WTC11 (cell line): ENCODE data around the gene MTSS2. TPM values are rescaled to one million over a fixed set of nuclear protein-coding genes. Genes with fewer than 3 reads are reported as not detected.

ENCODE experiments used
- ATAC-seq: fragments of 200-7000 bp; cut with Tn5 transposase; 2 replicates; pipeline ENCODE4 v1.10.0; 2021; ENCODE audit warnings: mild to moderate bottlenecking, moderate library complexity
- CTCF ChIA-PET: fragments of 300-600 bp; sonication (Branson Sonifier 250); formaldehyde crosslinking; loops from one replicate; lab custom pipeline; 2021; ENCODE audit warnings: antibody characterized with exemption; lab: Charles Lee
- POLR2A ChIA-PET: fragments of 350-600 bp; sonication (Branson Sonifier 250); formaldehyde crosslinking; loops from one replicate; lab custom pipeline; 2021; ENCODE audit warnings: antibody characterized with exemption; lab: Charles Lee
- DNase-seq: peaks from one replicate; pipeline ENCODE4 v3.0.0; 2021; ENCODE audit warnings: low spot score
- H3K27ac Mint-ChIP-seq: 2 replicates; pipeline ENCODE4 v1.8.0; 2021; ENCODE audit warnings: mixed read lengths
- H3K27me3 Mint-ChIP-seq: 2 replicates; pipeline ENCODE4 v1.8.0; 2021; ENCODE audit warnings: low read depth, mild to moderate bottlenecking, moderate library complexity, mixed read lengths
- H3K36me3 Mint-ChIP-seq: 2 replicates; pipeline ENCODE4 v1.8.0; 2021; ENCODE audit warnings: mixed read lengths
- H3K4me1 Mint-ChIP-seq: 2 replicates; pipeline ENCODE4 v1.8.0; 2022; ENCODE audit warnings: mixed read lengths
- H3K4me3 Mint-ChIP-seq: 2 replicates; pipeline ENCODE4 v1.8.0; 2021; ENCODE audit warnings: mild to moderate bottlenecking, moderate library complexity, mixed read lengths
- H3K9me3 Mint-ChIP-seq: 2 replicates; pipeline ENCODE4 v1.8.0; 2021; ENCODE audit warnings: mixed read lengths
- GTF2I ChIP-seq: fragments of 250-450 bp; sonication (Bioruptor Pico); conservative IDR thresholded peaks from 2 replicates; pipeline ENCODE4 v1.4.0; 2021; ENCODE audit warnings: mild to moderate bottlenecking
- NR2C2 ChIP-seq: sonication (generic); formaldehyde crosslinking; IDR thresholded peaks from 2 replicates; pipeline ENCODE4 v1.8.0; 2022; ENCODE audit warnings: mild to moderate bottlenecking, missing genetic modification reagents
- RELA ChIP-seq: sonication (generic); formaldehyde crosslinking; IDR thresholded peaks from 2 replicates; pipeline ENCODE4 v1.8.1; 2022; ENCODE audit warnings: missing genetic modification reagents, mild to moderate bottlenecking, borderline replicate concordance
- TCF7 ChIP-seq: sonication (generic); formaldehyde crosslinking; IDR thresholded peaks from 2 replicates; pipeline ENCODE4 v1.8.0; 2022; ENCODE audit warnings: mild to moderate bottlenecking, low read depth, missing genetic modification reagents, moderate library complexity
- ZNF263 ChIP-seq: sonication (generic); formaldehyde crosslinking; IDR thresholded peaks from 2 replicates; pipeline ENCODE4 v1.8.1; 2022; ENCODE audit warnings: low read depth, mild to moderate bottlenecking, moderate library complexity, missing genetic modification reagents
- ZNF416 ChIP-seq: fragments of 250-450 bp; sonication (Bioruptor Pico); IDR thresholded peaks from 2 replicates; pipeline ENCODE4 v1.9.0; 2021; ENCODE audit warnings: mild to moderate bottlenecking, inconsistent platforms
- total RNA-seq: library from RNA; stranded (reverse); gene quantifications from 3 replicates; pipeline ENCODE4 v1.2.3, GENCODE V29; 2021
- TF ChIP-seq, protein P1 (sequence below): sonication (generic); formaldehyde crosslinking; IDR thresholded peaks from 2 replicates; pipeline ENCODE4 v1.8.1; 2023; ENCODE audit warnings: mild to moderate bottlenecking, missing genetic modification reagents
- TF ChIP-seq, protein P2 (sequence below): sonication (generic); formaldehyde crosslinking; IDR thresholded peaks from 2 replicates; pipeline ENCODE4 v1.8.0; 2022; ENCODE audit warnings: mild to moderate bottlenecking, missing genetic modification reagents
- TF ChIP-seq, protein P3 (sequence below): sonication (generic); formaldehyde crosslinking; IDR thresholded peaks from 2 replicates; pipeline ENCODE4 v1.8.1; 2022; ENCODE audit warnings: low read depth, mild to moderate bottlenecking, moderate library complexity, missing genetic modification reagents, borderline replicate concordance
- TF ChIP-seq, protein P4 (sequence below): fragments of 250-450 bp; sonication (Bioruptor Pico); IDR thresholded peaks from 2 replicates; pipeline ENCODE4 v2.1.2; 2022; ENCODE audit warnings: mild to moderate bottlenecking, moderate library complexity
- TF ChIP-seq, protein P5 (sequence below): sonication (generic); formaldehyde crosslinking; IDR thresholded peaks from 2 replicates; pipeline ENCODE4 v1.8.1; 2022; ENCODE audit warnings: mild to moderate bottlenecking, missing genetic modification reagents, moderate library complexity, borderline replicate concordance
- TF ChIP-seq, protein P6 (sequence below): fragments of 250-450 bp; sonication (Bioruptor Pico); IDR thresholded peaks from 2 replicates; pipeline ENCODE4 v1.9.0; 2021; ENCODE audit warnings: mild to moderate bottlenecking
- TF ChIP-seq, protein P7 (sequence below): sonication (generic); formaldehyde crosslinking; IDR thresholded peaks from 2 replicates; pipeline ENCODE4 v1.8.1; 2023; ENCODE audit warnings: mild to moderate bottlenecking, missing genetic modification reagents, moderate library complexity
- TF ChIP-seq, protein P8 (sequence below): fragments of 250-450 bp; sonication (Bioruptor Pico); conservative IDR thresholded peaks from 2 replicates; pipeline ENCODE4 v1.9.0; 2021; ENCODE audit warnings: mild to moderate bottlenecking

Gene MTSS2
- total RNA-seq, 1 experiment from 2014 or later = 28.3 TPM

DNA sequence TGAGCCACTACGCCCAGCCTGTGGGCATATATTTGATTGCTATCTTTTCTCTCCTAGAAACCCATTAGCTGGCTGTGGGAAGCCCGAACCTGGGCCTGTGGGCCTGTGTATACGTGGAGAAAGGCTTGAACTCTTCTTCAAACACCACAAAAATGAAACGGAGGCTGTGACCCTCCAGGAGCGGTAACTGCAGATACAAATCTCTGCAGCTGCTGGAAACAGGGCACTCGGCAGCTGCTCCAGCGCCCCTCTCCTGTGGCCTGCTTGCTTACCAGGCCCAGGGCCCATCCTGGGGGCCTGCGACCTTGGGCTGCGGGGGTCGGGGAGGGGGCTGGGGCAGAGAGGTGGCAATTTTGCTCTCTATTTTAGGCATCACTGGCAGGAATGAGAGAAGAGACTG lies 28.0 kb upstream of the MTSS2 start (continued):
- TF ChIP-seq ZNF263 (CRISPR knock-in tag) = no peak
- TF ChIP-seq, all 79 proteins: peak for 0

DNA sequence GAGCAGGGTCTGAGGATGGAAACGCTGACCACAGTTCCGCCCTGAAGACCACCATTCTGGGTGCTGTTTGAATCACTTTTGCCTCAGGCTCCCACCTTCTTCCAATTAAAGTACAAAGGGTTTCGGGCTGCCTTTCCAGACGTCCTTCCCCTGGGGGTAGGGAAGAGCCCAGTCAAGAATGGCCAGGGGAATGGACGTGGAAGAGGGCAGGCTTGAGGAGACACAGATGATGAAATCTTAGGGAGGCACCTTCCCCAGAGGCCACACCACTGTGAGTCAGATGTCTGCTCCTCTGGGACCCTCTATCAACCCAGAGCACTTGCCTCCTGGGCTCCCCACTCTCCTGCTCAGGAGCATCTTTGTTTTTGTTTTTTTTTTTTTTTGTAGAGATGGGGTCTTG lies 27.5 kb upstream of the MTSS2 start:
- TF ChIP-seq GTF2I (CRISPR knock-in tag) = no peak
- TF ChIP-seq, protein P1, sequence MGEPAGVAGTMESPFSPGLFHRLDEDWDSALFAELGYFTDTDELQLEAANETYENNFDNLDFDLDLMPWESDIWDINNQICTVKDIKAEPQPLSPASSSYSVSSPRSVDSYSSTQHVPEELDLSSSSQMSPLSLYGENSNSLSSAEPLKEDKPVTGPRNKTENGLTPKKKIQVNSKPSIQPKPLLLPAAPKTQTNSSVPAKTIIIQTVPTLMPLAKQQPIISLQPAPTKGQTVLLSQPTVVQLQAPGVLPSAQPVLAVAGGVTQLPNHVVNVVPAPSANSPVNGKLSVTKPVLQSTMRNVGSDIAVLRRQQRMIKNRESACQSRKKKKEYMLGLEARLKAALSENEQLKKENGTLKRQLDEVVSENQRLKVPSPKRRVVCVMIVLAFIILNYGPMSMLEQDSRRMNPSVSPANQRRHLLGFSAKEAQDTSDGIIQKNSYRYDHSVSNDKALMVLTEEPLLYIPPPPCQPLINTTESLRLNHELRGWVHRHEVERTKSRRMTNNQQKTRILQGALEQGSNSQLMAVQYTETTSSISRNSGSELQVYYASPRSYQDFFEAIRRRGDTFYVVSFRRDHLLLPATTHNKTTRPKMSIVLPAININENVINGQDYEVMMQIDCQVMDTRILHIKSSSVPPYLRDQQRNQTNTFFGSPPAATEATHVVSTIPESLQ (CRISPR knock-in tag) = no peak
- TF ChIP-seq, protein P2, sequence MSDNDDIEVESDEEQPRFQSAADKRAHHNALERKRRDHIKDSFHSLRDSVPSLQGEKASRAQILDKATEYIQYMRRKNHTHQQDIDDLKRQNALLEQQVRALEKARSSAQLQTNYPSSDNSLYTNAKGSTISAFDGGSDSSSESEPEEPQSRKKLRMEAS (CRISPR knock-in tag) = no peak
- TF ChIP-seq, protein P3, sequence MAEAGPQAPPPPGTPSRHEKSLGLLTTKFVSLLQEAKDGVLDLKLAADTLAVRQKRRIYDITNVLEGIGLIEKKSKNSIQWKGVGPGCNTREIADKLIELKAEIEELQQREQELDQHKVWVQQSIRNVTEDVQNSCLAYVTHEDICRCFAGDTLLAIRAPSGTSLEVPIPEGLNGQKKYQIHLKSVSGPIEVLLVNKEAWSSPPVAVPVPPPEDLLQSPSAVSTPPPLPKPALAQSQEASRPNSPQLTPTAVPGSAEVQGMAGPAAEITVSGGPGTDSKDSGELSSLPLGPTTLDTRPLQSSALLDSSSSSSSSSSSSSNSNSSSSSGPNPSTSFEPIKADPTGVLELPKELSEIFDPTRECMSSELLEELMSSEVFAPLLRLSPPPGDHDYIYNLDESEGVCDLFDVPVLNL (CRISPR knock-in tag) = no peak
- TF ChIP-seq, protein P4, sequence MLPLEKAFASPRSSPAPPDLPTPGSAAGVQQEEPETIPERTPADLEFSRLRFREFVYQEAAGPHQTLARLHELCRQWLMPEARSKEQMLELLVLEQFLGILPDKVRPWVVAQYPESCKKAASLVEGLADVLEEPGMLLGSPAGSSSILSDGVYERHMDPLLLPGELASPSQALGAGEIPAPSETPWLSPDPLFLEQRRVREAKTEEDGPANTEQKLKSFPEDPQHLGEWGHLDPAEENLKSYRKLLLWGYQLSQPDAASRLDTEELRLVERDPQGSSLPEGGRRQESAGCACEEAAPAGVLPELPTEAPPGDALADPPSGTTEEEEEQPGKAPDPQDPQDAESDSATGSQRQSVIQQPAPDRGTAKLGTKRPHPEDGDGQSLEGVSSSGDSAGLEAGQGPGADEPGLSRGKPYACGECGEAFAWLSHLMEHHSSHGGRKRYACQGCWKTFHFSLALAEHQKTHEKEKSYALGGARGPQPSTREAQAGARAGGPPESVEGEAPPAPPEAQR (CRISPR knock-in tag) = no peak
- TF ChIP-seq, protein P5, sequence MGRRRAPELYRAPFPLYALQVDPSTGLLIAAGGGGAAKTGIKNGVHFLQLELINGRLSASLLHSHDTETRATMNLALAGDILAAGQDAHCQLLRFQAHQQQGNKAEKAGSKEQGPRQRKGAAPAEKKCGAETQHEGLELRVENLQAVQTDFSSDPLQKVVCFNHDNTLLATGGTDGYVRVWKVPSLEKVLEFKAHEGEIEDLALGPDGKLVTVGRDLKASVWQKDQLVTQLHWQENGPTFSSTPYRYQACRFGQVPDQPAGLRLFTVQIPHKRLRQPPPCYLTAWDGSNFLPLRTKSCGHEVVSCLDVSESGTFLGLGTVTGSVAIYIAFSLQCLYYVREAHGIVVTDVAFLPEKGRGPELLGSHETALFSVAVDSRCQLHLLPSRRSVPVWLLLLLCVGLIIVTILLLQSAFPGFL = no peak
- TF ChIP-seq NR2C2 (CRISPR knock-in tag) = no peak
- TF ChIP-seq RELA (CRISPR knock-in tag) = no peak
- TF ChIP-seq, protein P6, sequence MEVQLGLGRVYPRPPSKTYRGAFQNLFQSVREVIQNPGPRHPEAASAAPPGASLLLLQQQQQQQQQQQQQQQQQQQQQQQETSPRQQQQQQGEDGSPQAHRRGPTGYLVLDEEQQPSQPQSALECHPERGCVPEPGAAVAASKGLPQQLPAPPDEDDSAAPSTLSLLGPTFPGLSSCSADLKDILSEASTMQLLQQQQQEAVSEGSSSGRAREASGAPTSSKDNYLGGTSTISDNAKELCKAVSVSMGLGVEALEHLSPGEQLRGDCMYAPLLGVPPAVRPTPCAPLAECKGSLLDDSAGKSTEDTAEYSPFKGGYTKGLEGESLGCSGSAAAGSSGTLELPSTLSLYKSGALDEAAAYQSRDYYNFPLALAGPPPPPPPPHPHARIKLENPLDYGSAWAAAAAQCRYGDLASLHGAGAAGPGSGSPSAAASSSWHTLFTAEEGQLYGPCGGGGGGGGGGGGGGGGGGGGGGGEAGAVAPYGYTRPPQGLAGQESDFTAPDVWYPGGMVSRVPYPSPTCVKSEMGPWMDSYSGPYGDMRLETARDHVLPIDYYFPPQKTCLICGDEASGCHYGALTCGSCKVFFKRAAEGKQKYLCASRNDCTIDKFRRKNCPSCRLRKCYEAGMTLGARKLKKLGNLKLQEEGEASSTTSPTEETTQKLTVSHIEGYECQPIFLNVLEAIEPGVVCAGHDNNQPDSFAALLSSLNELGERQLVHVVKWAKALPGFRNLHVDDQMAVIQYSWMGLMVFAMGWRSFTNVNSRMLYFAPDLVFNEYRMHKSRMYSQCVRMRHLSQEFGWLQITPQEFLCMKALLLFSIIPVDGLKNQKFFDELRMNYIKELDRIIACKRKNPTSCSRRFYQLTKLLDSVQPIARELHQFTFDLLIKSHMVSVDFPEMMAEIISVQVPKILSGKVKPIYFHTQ = no peak
- TF ChIP-seq, protein P7, sequence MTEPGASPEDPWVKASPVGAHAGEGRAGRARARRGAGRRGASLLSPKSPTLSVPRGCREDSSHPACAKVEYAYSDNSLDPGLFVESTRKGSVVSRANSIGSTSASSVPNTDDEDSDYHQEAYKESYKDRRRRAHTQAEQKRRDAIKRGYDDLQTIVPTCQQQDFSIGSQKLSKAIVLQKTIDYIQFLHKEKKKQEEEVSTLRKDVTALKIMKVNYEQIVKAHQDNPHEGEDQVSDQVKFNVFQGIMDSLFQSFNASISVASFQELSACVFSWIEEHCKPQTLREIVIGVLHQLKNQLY = no peak
- TF ChIP-seq ZNF416 (CRISPR knock-in tag) = no peak
- TF ChIP-seq TCF7 = no peak
- TF ChIP-seq, protein P8, sequence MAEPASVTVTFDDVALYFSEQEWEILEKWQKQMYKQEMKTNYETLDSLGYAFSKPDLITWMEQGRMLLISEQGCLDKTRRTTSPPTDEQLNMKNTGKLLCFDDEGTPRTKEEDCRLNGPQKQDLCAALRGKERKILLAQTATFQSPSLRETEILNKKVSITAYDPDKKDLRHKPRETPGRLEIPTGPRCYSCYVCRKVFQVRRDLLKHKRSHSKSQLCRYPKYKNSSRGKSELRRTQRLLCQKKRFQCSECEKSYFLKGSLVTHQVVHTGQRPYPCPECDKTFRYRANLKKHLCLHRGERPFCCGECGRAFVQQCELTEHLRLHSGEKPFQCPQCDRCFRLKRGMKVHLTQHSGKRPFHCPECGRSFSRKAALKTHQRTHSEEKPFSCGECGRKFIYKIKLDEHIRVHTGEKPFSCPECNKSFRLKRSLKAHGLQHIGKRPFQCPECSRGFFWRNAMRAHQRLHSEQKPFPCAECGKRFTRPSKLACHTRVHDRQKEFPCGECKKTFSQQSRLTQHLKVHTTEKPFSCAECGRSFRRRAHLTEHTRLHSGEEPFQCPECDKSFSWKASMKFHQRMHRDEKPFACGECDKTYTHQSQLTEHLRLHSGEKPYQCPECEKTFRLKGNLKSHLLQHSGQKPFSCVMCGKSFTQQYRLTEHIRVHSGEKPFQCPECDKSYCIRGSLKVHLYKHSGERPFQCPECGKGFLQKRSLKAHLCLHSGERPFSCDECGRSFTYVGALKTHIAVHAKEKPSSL (CRISPR knock-in tag) = no peak
- POLR2A ChIA-PET = no interaction called here
- no peaks in the 10 kb centered on the region for H3K27me3 Mint-ChIP-seq
- no peak overlapping the region for H3K4me3 Mint-ChIP-seq
- DNase-seq (no peak), ATAC-seq (no peak)
- peak overlapping the region; percentile 84 for H3K27ac Mint-ChIP-seq
- CTCF ChIA-PET = interaction anchor here (1.1 to 3.0 kb wide), 6 partner anchors 17 to 58 kb away, joined by 3 to 13 read pairs (median 8); no protein-coding TSS in a partner anchor
- peaks cover 55% of the 10 kb centered on the region for H3K4me1 Mint-ChIP-seq
- H3K36me3 Mint-ChIP-seq = no peaks in the 10 kb centered on the region
- H3K9me3 Mint-ChIP-seq = no peaks in the 10 kb centered on the region
